ENCODE data around the gene ACTL10.

The ACTL10 gene

GRCh38 chr20:33651562-33652048, 15.1 kb upstream of the ACTL10 start:
- H3K27ac ChIP-seq: no peak overlapping the region
- no peak for TF ChIP-seq CTCF (conservative IDR thresholded peaks at IDR 0.05; ENCODE audit: low read depth)
- CTCF ChIA-PET: interaction anchor here (0.6 to 1.4 kb wide), 3 partner anchors 12 to 25 kb away, joined by 3 to 4 read pairs (median 3); no protein-coding TSS in a partner anchor
- POLR2A ChIA-PET (ENCODE audit: low non-redundant PET): no interaction called here
- DNase-seq (ENCODE audit: low spot score): no peak

- ChIA-PET POLR2A (ENCODE audit: low non-redundant PET) (interaction anchor here (0.6 to 1.5 kb wide), 3 partner anchors 10 to 196 kb away, joined by 3 to 5 read pairs (median 5); no protein-coding TSS in a partner anchor), CTCF (interaction anchor here (0.6 to 2.4 kb wide), 18 partner anchors 9 to 371 kb away, joined by 3 to 16 read pairs (median 4); partner anchors contain the start of genes ACTL10, C20orf144 and CDK5RAP1)
- H3K27ac ChIP-seq: no peak overlapping the region
- peak; percentile 93 for TF ChIP-seq CTCF (conservative IDR thresholded peaks at IDR 0.05; ENCODE audit: low read depth)
- peak; percentile 85 for DNase-seq (ENCODE audit: low spot score)
Observed at GRCh38 chr20:33653218-33653899, 13.4 kb upstream of the ACTL10 start.

- TF ChIP-seq CTCF (conservative IDR thresholded peaks at IDR 0.05; ENCODE audit: low read depth): no peak
- CTCF ChIA-PET: interaction anchor here (0.6 to 2.4 kb wide), 17 partner anchors 9 to 370 kb away, joined by 3 to 16 read pairs (median 4); partner anchors contain the start of genes ACTL10, C20orf144 and CDK5RAP1
- no peak overlapping the region for H3K27ac ChIP-seq
- POLR2A ChIA-PET (ENCODE audit: low non-redundant PET): interaction anchor here (0.5 to 1.5 kb wide), 4 partner anchors 10 to 260 kb away, joined by 3 to 5 read pairs (median 4); no protein-coding TSS in a partner anchor
- DNase-seq (ENCODE audit: low spot score): peak; percentile 64
Observed at GRCh38 chr20:33653900-33654596, 12.7 kb upstream of the ACTL10 start.

GRCh38 chr20:33654680-33655161, 12.0 kb upstream of the ACTL10 start:
- H3K27ac ChIP-seq: no peak overlapping the region; the same call in 1 of the 2 replicates
- CTCF ChIA-PET: interaction anchor here (0.8 to 2.4 kb wide), 3 partner anchors 9 to 20 kb away, joined by 3 to 16 read pairs (median 16); partner anchors contain the start of genes ACTL10 and C20orf144
- no peak for TF ChIP-seq CTCF (conservative IDR thresholded peaks at IDR 0.05; ENCODE audit: low read depth)
- POLR2A ChIA-PET (ENCODE audit: low non-redundant PET): interaction anchor here (0.5 to 1.5 kb wide), 2 partner anchors 9 to 261 kb away, joined by 4 to 5 read pairs; no protein-coding TSS in a partner anchor
- DNase-seq (ENCODE audit: low spot score): no peak

GRCh38 chr20:33655164-33655563, 11.6 kb upstream of the ACTL10 start:
- POLR2A ChIA-PET (ENCODE audit: low non-redundant PET): no interaction called here
- H3K27ac ChIP-seq: no peak overlapping the region; the same call in 1 of the 2 replicates
- CTCF ChIA-PET: no interaction called here

More at GRCh38 chr20:33655164-33655563, 11.6 kb upstream of the ACTL10 start:
- TF ChIP-seq CTCF (conservative IDR thresholded peaks at IDR 0.05; ENCODE audit: low read depth): no peak
- no peak for DNase-seq (ENCODE audit: low spot score)
